HG03521 (cell line): ENCODE measurements around the gene NF2.

Experiments used
- ATAC-seq: cut with Tn5 transposase; IDR thresholded peaks from one replicate; pipeline ENCODE4 v1.9.1; 2021; ENCODE audit warnings: mild to moderate bottlenecking, moderate library complexity; ENCODE audit not compliant: unreplicated experiment

NF2 gene

DNA sequence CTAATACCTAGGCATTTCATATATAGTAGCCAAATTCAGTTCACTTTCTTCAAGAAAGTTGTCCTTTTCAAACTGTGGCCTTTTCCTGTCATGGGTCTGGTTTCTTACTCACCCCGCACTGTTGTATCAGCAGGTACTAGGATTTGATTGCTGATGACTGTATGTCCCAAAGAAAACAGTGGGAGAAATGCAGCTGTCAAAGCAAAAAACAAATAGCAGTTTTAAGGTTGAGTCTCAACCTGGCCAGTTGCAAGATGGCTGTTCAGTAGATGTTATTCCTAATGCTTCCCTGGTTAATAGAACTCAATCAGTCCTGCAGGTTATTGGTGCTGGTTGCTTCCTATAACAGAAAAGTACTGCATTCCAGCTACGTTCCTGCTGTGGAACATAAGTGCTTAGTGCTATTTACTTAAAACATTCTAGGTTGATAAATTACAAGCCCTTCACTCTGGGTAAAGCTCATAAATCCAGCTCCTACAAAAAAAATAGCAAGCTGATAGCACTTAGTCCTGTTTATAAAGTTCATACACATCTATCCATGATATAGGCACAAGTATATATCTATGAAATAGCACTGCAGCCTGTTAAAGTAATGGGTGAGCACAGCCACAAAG is 26.6 kb downstream of the NF2 start:
- no peak for ATAC-seq

DNA sequence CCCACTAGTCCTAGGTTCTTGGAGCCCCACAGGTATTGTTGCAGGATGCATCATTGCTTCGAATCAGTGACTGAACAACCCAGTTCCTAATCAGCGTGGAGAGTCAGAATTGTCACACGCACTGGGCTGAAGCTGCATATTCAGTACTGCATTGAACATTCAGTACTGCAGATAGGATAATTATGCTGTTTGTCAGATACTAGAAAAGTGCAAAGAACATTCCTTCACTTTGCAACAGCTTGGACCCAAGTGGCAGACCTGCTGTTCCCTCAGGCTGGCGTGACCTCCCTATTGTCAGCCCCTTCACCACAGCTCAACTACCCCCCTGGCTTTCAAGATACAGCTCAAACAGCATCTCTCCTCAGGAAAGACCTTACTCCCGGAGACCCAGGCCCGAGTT is 27.6 kb downstream of the NF2 start:
- ATAC-seq, result no peak

DNA sequence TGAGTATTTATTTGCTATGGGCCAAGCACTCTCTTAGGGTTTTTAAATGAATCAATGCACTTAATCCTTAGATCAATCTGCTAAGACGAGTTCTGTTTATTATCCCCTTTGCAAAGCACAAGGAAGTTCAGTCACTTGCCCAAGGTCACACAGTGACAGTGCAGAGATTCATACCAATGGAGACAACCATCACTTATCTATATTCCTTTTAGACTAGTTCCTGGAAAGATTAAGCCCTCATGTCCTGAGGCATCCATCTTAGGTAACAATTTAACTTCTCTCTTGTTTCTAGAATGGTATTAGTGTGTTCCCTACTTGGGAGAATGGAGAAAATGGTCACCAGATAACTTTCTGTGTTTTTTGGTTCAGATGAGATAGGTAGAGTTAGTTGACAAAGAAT is 28.3 kb downstream of the NF2 start:
- ATAC-seq, result no peak

DNA sequence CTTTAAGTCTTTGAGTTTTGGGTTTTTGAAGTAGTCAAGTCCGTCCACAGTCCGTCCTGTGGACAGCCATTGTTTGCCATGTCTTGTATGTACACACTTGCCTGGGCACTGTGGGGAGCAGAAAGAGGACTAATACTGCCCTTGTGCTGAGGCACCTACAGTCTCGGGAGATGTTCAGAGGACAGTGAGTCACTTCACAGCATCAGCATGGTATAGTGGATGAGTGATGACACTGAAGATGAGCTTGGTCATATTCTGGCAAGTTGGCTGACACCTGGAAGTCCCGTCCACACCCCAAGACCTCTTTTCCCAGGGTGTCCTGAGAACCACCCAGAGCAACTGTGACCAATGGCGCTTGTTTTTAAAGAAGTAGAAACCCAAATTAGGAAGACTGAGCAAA is 29.2 kb downstream of the NF2 start:
- no peak for ATAC-seq

DNA sequence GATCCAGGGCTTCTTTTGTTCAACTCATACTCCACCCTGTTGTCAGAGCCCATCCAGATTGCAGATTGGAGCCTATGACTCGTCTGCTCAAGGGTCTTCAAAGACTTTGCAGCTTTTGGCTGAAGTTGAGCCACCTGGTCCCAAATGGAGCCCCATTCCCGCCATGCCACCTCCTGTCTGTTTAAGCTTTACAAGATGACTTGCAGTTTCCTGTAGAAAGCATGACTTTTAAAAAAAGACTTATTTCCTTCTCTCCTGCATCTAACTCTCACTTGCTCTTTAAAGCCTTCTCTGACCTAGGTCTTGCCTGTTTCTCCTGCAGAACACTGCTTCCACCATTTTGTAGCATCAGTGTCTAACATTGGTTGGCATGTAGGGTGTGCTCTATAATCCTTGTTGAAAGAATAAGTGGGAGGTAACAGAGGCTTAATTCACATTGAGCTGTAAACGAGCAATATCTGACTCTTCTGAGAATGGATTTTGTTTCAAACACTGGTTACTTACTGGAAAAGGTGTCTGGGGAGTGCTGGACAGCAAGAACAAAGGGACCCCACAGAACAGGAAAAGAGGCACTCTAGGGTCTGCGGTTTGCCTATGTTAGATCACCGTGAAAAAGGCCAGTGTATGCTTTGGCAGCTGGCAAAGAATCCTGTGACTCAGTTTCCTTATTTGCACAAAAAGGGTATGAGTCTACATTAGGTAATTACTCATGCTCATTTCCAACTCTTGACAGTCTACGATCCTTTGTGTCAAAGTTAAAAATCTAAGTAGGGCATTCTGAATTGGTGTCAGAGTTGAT is 30.3 kb downstream of the NF2 start:
- ATAC-seq, result no peak

DNA sequence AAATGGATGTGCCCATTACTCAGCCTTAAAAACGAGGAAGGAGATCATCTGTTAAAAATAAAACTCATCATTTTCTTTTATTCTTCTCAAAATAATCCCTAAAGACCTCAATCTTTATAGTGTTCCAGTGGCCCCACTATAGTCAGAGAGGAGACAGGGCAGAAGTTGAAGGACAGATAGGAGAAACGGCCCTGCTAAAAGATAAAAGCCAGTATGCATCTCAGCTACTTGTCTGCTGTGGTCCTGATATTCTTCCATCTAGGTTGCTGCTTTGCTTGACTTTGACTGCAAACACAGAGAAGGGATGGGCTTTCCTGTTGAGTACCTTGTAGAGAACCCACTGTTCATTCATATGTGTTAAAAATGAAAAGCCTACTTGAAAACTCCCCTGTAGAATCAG is 31.4 kb downstream of the NF2 start:
- no peak for ATAC-seq

DNA sequence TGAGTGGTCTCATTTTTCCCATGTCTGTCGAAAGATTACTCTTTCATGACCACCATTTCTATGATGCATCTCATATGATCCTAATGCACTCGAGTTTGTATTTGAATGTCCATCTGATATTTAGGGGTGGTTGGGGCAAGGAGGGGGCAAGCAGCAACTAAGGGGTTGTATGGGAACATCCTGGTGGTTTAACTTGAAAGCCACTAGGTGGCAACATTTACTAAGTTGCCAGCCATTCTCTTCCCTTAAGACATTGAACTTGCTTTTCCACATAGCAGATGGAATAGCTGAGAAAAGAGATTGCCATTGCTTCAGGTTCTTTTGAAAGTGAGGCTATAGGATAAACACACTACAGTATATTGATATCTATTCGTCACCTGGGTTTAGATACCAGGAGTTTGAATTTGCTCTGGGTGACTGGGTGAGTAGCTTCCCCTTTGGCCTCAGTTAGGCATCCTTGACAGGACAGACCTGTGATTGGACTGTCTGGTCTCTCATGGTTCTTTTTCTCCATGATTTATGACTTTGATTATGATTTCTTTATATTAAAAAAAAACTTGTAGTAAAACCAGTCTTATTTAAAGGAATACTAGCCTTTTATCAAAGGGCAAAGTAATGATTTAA is 32.4 kb downstream of the NF2 start:
- no peak for ATAC-seq

DNA sequence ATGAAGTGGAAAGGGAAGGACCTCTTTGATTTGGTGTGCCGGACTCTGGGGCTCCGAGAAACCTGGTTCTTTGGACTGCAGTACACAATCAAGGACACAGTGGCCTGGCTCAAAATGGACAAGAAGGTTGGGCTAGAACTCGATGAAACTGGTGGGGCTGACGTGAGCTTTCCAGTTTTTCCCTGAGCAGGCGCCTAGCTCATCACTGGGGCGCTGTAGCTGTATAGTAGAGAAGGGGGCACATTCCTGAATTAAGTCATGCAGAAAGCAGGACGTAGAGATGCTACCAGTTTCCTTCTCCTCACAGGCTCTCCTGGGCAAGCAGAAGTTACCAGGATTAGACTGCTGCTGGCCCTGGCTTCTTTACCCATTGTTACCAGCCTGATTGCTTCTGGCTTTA is 33.3 kb downstream of the NF2 start:
- no peak for ATAC-seq

DNA sequence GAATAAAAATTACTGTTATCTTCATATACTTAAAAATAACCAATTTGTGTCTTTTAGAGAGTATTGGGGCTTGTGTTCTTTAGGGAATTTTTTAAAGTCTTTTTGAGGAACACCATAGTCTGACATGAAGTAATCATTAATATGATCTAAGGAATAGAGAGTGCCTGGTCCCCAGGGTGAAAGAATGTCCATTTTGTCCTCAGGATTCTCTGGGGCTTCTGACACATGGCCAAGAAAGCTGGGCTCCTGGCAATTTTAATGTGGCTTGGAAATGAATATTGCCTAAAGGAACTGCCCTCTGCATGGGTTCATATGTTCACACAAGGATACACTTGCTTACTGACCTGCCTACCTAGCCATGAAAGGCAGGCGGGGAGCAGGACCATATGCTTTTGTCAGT is 33.7 kb downstream of the NF2 start:
- ATAC-seq, result no peak

DNA sequence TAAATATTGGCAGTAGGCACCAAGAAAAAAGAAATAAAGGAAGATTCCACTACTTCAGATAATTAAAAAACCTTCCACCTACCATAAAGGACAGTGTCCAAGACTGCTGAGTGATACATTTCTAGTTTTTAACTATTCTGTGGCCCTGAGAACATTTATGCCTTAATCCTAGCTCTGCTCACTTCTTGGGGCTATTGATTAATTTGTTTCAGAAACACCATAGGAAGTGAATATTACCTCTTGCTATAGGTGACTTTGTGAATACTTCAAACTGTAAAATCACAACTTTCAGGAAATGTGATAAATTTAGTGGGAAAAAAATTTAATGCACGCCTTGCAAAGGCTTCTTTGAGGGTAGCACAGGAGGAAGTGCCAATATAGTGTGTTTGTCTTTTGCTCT is 35.2 kb downstream of the NF2 start:
- no peak for ATAC-seq

DNA sequence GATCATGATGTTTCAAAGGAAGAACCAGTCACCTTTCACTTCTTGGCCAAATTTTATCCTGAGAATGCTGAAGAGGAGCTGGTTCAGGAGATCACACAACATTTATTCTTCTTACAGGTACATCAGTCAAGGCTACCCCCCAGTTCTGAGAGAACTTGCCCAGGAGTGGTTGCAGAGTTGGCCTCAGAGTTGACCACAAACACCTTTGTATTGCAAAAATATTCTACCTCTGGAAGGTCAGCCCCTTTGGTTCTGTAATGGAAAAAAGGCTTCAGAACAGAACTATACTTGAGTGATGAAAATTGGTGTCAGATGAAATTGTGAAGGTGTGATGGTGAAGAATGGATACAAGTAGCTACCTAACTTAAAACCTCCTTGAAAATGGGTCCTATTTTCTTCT is 35.7 kb downstream of the NF2 start:
- no peak for ATAC-seq

DNA sequence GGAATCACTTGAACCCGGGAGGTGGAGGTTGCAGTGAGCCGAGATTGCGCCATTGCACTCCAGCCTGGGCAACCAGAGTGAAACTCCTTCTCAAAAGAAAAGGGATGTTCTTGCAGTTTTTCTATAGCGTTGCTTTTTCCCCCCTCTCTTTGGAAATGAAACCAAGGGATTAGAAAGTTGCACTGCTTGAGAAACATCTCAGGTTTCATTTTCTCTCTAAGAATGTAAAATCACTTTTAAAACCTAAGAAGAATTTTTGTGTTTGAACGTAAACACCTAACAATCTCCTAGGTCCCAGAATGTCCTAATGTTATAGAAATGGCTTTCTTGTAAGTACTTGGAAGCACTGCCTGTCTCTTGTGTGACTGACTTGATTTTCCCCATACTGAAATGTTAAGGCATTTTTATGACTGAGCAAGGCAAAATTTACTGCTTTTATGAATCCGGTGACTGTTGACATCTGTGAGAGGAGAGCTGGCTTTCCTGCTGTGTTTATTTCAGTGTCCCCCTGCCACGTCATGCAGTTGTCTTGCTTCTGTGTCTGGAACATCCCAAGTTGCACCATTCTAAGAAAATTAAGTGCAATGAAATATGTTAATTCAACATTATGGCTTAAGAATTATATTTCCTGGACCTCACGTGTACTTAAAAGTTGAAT is 37.7 kb downstream of the NF2 start:
- no peak for ATAC-seq

DNA sequence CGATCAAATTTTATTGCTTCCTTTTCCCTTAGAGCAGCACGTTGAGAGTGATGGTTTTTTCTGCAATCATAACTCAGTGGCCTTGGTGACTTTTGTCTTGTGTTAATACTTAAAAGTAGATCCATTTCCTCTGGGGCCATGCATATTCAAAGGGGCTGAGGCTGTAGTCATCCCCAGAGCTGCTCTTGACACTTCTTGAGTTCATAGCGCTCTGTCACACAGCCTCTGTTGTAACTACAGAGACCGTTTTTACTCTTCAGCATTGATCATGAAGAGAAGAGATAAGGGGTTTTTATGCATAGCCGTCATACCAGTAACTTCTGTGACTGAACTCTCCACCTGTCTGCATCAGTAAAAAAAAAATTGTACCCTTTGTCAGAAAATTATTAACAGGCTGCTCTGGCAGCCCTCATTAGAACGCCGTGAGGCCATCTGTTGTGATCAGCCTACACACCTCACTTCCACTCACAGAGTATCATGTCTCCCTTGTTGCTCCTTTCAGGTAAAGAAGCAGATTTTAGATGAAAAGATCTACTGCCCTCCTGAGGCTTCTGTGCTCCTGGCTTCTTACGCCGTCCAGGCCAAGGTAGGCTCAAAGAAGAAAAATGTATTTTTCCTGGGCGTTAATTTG is 38.4 kb downstream of the NF2 start:
- ATAC-seq, result no peak

DNA sequence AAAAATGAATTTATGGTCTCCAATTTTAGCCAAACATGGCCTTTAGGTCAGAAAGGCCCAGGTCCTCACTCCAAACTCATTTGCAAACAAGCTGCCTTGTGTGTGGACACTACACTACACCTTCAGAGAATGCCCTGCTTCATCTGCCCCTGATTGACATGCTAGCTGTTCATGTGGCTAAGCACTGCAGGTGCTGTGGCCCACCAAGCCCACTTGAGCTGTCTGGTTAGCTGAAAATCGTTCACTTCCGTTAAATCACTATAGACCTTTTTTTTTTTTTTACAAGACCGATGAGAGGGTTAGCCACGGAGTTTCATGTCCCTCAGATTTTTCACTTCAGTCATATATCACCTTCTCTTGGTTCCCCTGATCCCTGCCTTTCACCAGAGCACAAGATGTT is 39.3 kb downstream of the NF2 start:
- ATAC-seq, result no peak

DNA sequence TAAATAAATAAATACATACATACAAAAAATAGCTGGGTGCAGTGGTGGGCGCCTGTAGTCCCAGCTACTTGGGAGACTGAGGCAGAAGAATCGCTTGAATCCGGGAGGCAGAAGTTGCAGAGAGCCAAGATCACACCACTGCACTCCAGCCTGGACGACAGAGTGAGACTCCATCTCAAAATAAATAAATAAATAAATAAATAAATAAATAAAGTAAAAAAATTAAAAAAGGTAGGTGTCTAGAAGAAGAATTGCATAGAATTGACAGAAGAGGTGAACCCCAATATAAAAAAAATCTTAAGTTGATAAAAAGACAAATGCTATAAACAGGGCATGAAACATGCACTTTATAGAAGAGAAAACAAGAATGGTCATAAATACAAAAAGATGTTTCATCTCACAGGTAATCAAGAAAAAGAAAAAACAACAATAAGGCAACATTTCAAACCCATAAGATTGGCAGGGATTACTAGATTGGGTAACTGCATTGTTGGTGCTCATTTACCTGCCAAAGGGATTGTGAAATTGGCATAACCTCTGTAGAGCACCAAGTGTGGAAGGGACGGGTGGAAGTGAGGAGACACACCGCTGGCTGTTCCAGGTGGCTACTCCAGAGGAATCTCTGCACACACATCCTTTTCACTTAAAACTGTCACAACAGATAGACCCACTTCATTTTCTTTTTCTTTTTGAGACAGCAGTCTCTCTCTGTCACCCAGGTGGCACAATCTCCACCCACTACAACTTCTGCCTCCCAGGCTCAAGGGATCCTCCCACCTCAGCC is 44.7 kb downstream of the NF2 start:
- ATAC-seq, result no peak

DNA sequence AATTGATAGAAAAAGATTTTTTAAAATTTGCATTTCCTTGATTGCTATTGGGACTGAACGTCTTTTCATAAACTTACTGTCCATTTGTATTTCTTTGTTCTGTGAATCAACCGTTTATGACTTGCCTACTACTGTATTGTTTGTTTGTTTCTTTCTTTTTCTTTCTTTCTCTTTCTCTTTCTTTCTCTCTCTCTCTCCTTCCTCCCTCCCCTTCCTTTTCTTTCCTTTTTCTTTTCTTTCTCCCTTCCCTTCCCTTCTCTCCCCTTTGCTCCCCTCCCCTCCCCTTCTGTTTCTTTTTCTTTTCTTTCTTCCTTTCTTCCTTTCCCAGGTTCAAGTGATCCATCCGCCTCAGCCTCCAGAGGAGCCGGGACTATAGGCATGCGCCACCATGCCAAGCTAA is 46.9 kb downstream of the NF2 start:
- ATAC-seq, result no peak

DNA sequence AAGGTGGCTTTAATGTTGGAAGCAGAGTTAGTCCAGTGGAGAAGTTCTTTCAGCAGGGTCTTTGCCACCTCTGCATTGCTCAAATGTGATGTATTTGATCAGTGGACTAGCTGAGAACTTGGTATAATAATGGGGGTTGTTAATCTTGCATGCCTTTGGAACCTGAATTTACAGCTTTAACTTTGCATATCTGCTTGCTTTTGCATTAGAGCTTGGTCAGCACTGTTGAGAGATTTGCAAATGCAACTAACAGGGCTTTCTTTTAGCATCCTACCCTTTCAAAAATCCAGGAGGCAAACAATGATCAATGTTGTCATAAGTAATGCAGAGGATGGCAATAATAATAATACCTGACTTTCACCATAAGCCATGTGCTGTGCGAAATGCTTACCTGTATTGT is 48.2 kb downstream of the NF2 start:
- no peak for ATAC-seq

DNA sequence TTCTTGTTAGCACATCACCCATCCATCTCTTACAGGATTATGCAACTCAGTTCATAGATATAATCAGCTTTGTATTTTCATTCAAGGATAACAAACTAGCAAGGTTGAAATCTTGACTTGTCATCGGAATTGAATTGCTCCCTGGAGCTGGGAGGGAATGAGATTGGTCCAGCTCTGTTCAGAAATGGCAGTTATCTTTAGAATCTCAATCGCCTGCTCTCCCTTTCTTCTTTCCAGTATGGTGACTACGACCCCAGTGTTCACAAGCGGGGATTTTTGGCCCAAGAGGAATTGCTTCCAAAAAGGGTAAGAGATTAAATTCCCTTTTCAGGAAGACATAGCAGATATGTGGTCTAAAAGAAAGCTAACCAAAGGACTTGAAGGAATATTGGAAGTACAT is 51.0 kb downstream of the NF2 start:
- ATAC-seq, result no peak

DNA sequence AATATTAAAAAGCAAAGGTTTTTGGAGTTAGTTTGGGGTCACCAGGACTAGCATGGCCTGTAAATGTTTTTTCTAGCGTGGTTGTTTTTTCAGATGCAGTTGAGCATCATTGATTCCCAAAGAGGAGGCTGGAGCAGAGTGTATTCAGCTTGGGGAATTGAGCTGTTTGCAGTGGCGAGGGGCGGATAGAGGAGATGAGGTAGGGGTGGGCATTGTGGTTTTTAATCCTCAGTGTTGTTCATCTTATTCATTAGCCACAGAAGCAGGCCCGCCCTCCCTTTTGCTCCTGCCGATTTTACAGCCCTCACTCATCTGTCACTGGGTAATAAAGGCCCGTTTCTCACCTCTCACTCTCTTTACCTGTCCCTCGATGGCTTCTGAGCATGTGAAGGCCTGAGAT is 51.4 kb downstream of the NF2 start:
- no peak for ATAC-seq

DNA sequence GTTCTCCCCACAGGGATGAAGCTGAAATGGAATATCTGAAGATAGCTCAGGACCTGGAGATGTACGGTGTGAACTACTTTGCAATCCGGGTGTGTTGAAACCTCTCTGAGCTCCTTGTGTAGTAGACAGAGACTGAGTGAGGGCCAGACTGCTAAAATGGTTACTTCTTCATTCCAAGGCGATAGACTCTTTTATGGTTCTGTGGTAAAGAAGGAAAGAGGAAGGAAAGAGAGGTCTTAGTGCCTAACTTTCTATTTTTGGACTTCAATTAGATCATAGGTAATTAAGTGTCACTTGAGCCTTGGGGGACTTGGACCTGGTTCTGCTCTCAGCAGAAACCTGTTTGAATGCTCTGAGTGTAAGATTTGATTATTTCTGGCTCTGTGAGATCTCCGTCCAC is 54.7 kb downstream of the NF2 start:
- no peak for ATAC-seq

DNA sequence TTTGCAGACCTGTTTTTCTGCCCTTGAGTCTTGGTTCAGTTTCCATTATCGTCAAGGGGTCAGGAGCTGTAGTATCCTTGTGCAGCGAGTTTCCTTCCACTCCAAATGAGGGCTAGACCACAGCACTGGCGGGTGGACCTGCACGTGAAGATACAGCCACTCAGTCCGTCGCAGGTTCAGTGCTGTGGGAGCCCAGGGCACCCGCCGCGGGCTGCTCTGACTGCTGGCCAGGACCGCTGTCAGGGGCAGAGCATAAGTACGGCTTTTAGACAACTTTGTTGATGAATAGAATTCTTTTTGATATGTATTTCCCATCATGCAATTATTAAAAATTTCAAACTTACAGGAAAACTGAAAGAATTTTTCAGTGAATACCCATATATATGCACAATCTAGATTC is 56.6 kb downstream of the NF2 start:
- ATAC-seq, result no peak
